H1 (cell line): ENCODE data around the gene SLC27A5. TPM values are rescaled to one million over a fixed set of nuclear protein-coding genes. Genes with fewer than 3 reads are reported as not detected.

Experiments
- CTCF ChIA-PET: fragments of 300-600 bp; sonication (Branson Sonifier 250); formaldehyde crosslinking; loops from one replicate; lab custom pipeline; 2021; ENCODE audit not compliant: partially characterized antibody; lab: Charles Lee
- POLR2A ChIA-PET: fragments of 300-600 bp; sonication (Branson Sonifier 250); formaldehyde crosslinking; loops from one replicate; lab custom pipeline; 2021; ENCODE audit warnings: inconsistent platforms; ENCODE audit not compliant: partially characterized antibody; lab: Charles Lee
- DNase-seq, 2 experiments: peaks; one replicate each; pipeline versions ENCODE4 v3.0.0 to v3.0.0-alpha.2; 2010 to 2022; ENCODE audit warnings: low spot score in 2 of 2, low read depth in 1 of 2, mixed read lengths in 1 of 2
- FAIRE-seq: peaks from 2 replicates; lab custom pipeline; 2011; peaks lifted over from hg19 to GRCh38; lab: Jason Lieb, UNC
- H2AFZ ChIP-seq: 2 replicates; pipeline ENCODE4 v1.8.1; 2012; ENCODE audit warnings: low read length, inconsistent platforms
- H2AK5ac ChIP-seq: 2 replicates; pipeline ENCODE4 v1.6.1; 2013; ENCODE audit warnings: low read depth, low read length
- H2BK120ac ChIP-seq: replicated peaks from 2 replicates; pipeline ENCODE3; 2013; ENCODE audit warnings: low read depth, low read length, inconsistent platforms
- H2BK12ac ChIP-seq: 2 replicates; pipeline ENCODE4 v1.6.1; 2013; ENCODE audit warnings: low read depth, low read length
- H2BK15ac ChIP-seq: 2 replicates; pipeline ENCODE4 v1.6.1; 2013; ENCODE audit warnings: low read length
- H2BK20ac ChIP-seq: 2 replicates; pipeline ENCODE4 v1.6.1; 2013; ENCODE audit warnings: low read length
- H2BK5ac ChIP-seq: 2 replicates; pipeline ENCODE4 v1.6.1; 2013; ENCODE audit warnings: low read depth, low read length
- H3K14ac ChIP-seq: 2 replicates; pipeline ENCODE4 v1.6.1; 2013; ENCODE audit warnings: inconsistent platforms; ENCODE audit not compliant: insufficient read length
- H3K18ac ChIP-seq: 2 replicates; pipeline ENCODE4 v1.6.1; 2013; ENCODE audit warnings: low read length; ENCODE audit errors: extremely low read depth
- H3K23ac ChIP-seq: 2 replicates; pipeline ENCODE4 v1.6.1; 2013; ENCODE audit warnings: inconsistent platforms; ENCODE audit not compliant: insufficient read length
- H3K23me2 ChIP-seq: 2 replicates; pipeline ENCODE4 v1.6.1; 2013; ENCODE audit warnings: low read depth, low read length
- H3K27ac ChIP-seq: 2 replicates; pipeline ENCODE4 v1.6.1; 2011; ENCODE audit warnings: low read depth, low read length, inconsistent platforms
- H3K27me3 ChIP-seq, 4 experiments: replicated peaks in 1 of 4; 1 replicate in 1 of 4; 2 replicates in 3 of 4; pipeline versions ENCODE4 v1.6.1 to v1.8.1; 2011 to 2013; ENCODE audit warnings: low read length in 3 of 4, mild to moderate bottlenecking in 3 of 4, inconsistent platforms in 2 of 4, mixed read lengths in 2 of 4, moderate library complexity in 1 of 4; ENCODE audit not compliant: control insufficient read depth in 3 of 4, insufficient read depth in 3 of 4; ENCODE audit errors: extremely low read depth in 1 of 4
- H3K36me3 ChIP-seq, 4 experiments: 2 replicates each; pipeline versions ENCODE4 v1.6.1 to v1.8.1; 2011 to 2013; ENCODE audit warnings: mild to moderate bottlenecking in 4 of 4, low read length in 3 of 4, moderate library complexity in 2 of 4, control low read depth in 1 of 4, inconsistent platforms in 1 of 4; ENCODE audit not compliant: insufficient read depth in 4 of 4, control insufficient read depth in 2 of 4
- H3K4ac ChIP-seq: replicated peaks from 2 replicates; pipeline ENCODE3; 2013; ENCODE audit warnings: low read length, low read depth, mixed read lengths, inconsistent platforms; ENCODE audit not compliant: insufficient read length
- H3K4me1 ChIP-seq, 4 experiments: replicated peaks in 1 of 4; 1 replicate in 1 of 4; 2 replicates in 3 of 4; pipeline versions ENCODE4 v1.6.1 to v1.8.1; 2011 to 2013; ENCODE audit warnings: low read length in 3 of 4, inconsistent platforms in 2 of 4, mixed read lengths in 1 of 4; ENCODE audit not compliant: insufficient read depth in 4 of 4, control insufficient read depth in 3 of 4
- H3K4me2 ChIP-seq, 2 experiments: 2 replicates each; pipeline versions ENCODE4 v1.6.1 to v1.8.1; 2011 to 2013; ENCODE audit warnings: low read depth in 2 of 2, low read length in 2 of 2, control low read depth in 1 of 2, inconsistent platforms in 1 of 2, mild to moderate bottlenecking in 1 of 2; ENCODE audit not compliant: insufficient read depth in 1 of 2
- H3K4me3 ChIP-seq, 4 experiments: fragments of 200-600, 300-600 bp in 1 of 4; sonication (generic), shearing (Covaris generic), sonication (Bioruptor Twin) in 1 of 4; 2 replicates each; pipeline versions ENCODE4 v1.5.1 to v1.8.1; 2011 to 2016; ENCODE audit warnings: low read length in 4 of 4, low read depth in 3 of 4, control low read depth in 2 of 4, inconsistent platforms in 2 of 4, mild to moderate bottlenecking in 2 of 4, mixed read lengths in 1 of 4, moderate library complexity in 1 of 4; ENCODE audit not compliant: insufficient read depth in 2 of 4; ENCODE audit errors: extremely low read depth in 1 of 4
- H3K56ac ChIP-seq: replicated peaks from 2 replicates; pipeline ENCODE3; 2013; ENCODE audit warnings: low read depth, mild to moderate bottlenecking, mixed read lengths, low read length, inconsistent platforms; ENCODE audit not compliant: insufficient read length
- H3K79me1 ChIP-seq: 2 replicates; pipeline ENCODE4 v1.6.1; 2013; ENCODE audit warnings: low read depth, low read length, control low read depth
- H3K79me2 ChIP-seq, 2 experiments: 2 replicates each; pipeline versions ENCODE4 v1.6.1 to v1.8.1; 2012 to 2013; ENCODE audit warnings: low read length in 2 of 2, mild to moderate bottlenecking in 2 of 2, inconsistent platforms in 1 of 2; ENCODE audit not compliant: insufficient read depth in 2 of 2, control insufficient read depth in 1 of 2
- H3K9ac ChIP-seq, 4 experiments: replicated peaks in 1 of 4; 1 replicate in 1 of 4; 2 replicates in 3 of 4; pipeline versions ENCODE4 v1.6.1 to v1.8.1; 2011 to 2013; ENCODE audit warnings: low read depth in 3 of 4, low read length in 3 of 4, control low read depth in 2 of 4, mild to moderate bottlenecking in 2 of 4, moderate library complexity in 2 of 4, inconsistent platforms in 1 of 4; ENCODE audit errors: extremely low read depth in 1 of 4
- H3K9me3 ChIP-seq, 2 experiments: 2 replicates each; pipeline versions ENCODE4 v1.6.1 to v1.8.1; 2012 to 2013; ENCODE audit warnings: mild to moderate bottlenecking in 2 of 2, moderate library complexity in 2 of 2, control low read depth in 1 of 2, inconsistent platforms in 1 of 2, low read depth in 1 of 2, low read length in 1 of 2, mixed read lengths in 1 of 2; ENCODE audit not compliant: insufficient read depth in 2 of 2
- H4K20me1 ChIP-seq, 2 experiments: replicated peaks in 1 of 2; 2 replicates each; pipeline versions ENCODE3 to v1.8.1; 2011 to 2013; ENCODE audit warnings: inconsistent platforms in 2 of 2, low read length in 2 of 2, mild to moderate bottlenecking in 1 of 2; ENCODE audit not compliant: insufficient read depth in 2 of 2, control insufficient read depth in 1 of 2
- H4K5ac ChIP-seq: 2 replicates; pipeline ENCODE4 v1.6.1; 2013; ENCODE audit warnings: low read length, low read depth, mixed read lengths, inconsistent platforms; ENCODE audit not compliant: insufficient read length
- H4K8ac ChIP-seq: 2 replicates; pipeline ENCODE4 v1.8.0; 2013; ENCODE audit warnings: mild to moderate bottlenecking, moderate library complexity, low read length, inconsistent platforms; ENCODE audit not compliant: insufficient read depth; ENCODE audit errors: extremely low read depth
- H4K91ac ChIP-seq: replicated peaks from 2 replicates; pipeline ENCODE3; 2013; ENCODE audit warnings: low read length, mixed read lengths, inconsistent platforms; ENCODE audit not compliant: insufficient read length
- CREB1 ChIP-seq: IDR thresholded peaks from 2 replicates; pipeline ENCODE4 v1.6.1; 2012; ENCODE audit warnings: inconsistent platforms
- EGR1 ChIP-seq: IDR thresholded peaks from 2 replicates; pipeline ENCODE4 v1.6.1; 2011; ENCODE audit warnings: low read depth, low read length, borderline replicate concordance
- POLR2A ChIP-seq, 2 experiments: IDR thresholded peaks; 1 replicate in 1 of 2; 2 replicates in 1 of 2; pipeline ENCODE4 v1.6.1; 2011; ENCODE audit warnings: low read depth in 2 of 2, low read length in 2 of 2, mild to moderate bottlenecking in 2 of 2; ENCODE audit errors: control extremely low read depth in 1 of 2
- SAP30 ChIP-seq: fragments of 300-600 bp; sonication (generic); IDR thresholded peaks from 2 replicates; pipeline ENCODE4 v1.7.1; 2012; ENCODE audit warnings: low read length, moderate library complexity, mild to moderate bottlenecking, inconsistent platforms; ENCODE audit not compliant: insufficient read depth, insufficient replicate concordance
- SP4 ChIP-seq: IDR thresholded peaks from 2 replicates; pipeline ENCODE4 v1.6.1; 2012; ENCODE audit warnings: low read length, inconsistent platforms
- WGBS, 2 experiments: shearing (Covaris generic) in 1 of 2; methylation state at CpG; one replicate each; pipeline versions ENCODE4 v1.1.6 to v1.1.7; 2013 to 2015; ENCODE audit warnings: low lambda C conversion rate in 2 of 2, mixed read lengths in 2 of 2, inconsistent platforms in 1 of 2, low coverage in 1 of 2, missing lambda C conversion rate in 1 of 2; ENCODE audit not compliant: insufficient replicate concordance in 2 of 2, insufficient coverage in 1 of 2, insufficient read length in 1 of 2; ENCODE audit errors: extremely low coverage in 1 of 2, missing lambda C conversion rate in 1 of 2; 5-methylcytosine and 5-hydroxymethylcytosine counted together
- polyA plus RNA-seq, 7 experiments: library from polyadenylated mRNA; depleted of rRNA in 3 of 7; stranded (reverse) in 5 of 7; unstranded in 2 of 7; fragments of >200 nt in 5 of 7; fragments of 200-250 nt in 2 of 7; gene quantifications; 1 replicate in 5 of 7; 2 replicates in 1 of 7; 4 replicates in 1 of 7; pipeline versions ENCODE4 v1.2.1 to v1.2.3, GENCODE V29; 2011 to 2013; ENCODE audit warnings: missing spikeins in 2 of 7, mixed read lengths in 2 of 7
- total RNA-seq: library from RNA; stranded (reverse); fragmentation: NEBNext Ultra II Directional; extraction: Animal tissue kit (Norgen Biotek cat#: 25700); gene quantifications from 2 replicates; pipeline ENCODE4 v1.2.1, GENCODE V29; 2021
- TF ChIP-seq, protein P1 (sequence below): IDR thresholded peaks from 2 replicates; pipeline ENCODE4 v1.6.1; 2011; ENCODE audit warnings: low read length, improper control_type of control experiment

The SLC27A5 gene
- total and polyA plus RNA-seq, 2 of the 8 experiments (the other 6 are each of a cell fraction or from before 2014, with no cell fraction given) = 25.1 to 80.5 TPM

DNA sequence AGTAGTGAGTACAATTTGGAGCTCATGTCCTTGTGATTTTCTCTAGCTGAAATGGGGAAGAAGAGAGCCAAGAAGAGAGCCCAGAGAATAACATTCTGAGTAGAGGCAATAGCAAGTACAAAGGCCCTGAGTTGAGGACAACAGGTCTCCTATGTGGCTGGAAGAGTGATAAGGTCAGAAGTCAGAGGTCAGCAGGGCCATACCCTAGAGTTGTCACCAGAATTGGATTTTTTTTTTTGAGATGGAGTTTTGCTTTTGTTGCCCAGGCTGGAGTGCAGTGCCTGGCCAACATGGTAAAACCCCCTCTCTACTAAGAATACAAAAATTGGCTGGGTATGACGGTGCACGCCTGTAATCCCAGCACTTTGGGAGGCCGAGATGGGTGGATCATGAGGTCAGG lies 24.1 kb upstream of the SLC27A5 start:
- FAIRE-seq = no peak
- Histone ChIP-seq H3K27me3 (peaks cover 0 to 15% (median 4%) of the 10 kb centered on the region in 4 experiments; a peak in 3 of 7 replicates), H3K4me3 (no peak overlapping the region), H4K5ac (no peak overlapping the region), H2AK5ac (no peak overlapping the region), H3K4ac (no peak overlapping the region), H3K27ac (no peak overlapping the region), H2AFZ (no peak overlapping the region), H3K4me2 (no peak overlapping the region), H3K14ac (no peak overlapping the region), H2BK12ac (no peak overlapping the region), H2BK120ac (no peak overlapping the region), H3K79me1 (no peaks in the 10 kb centered on the region), H4K20me1 (no peaks in the 10 kb centered on the region), H3K9me3 (no peaks in the 10 kb centered on the region), H2BK20ac (no peak overlapping the region), H3K9ac (no peak overlapping the region), H2BK15ac (no peak overlapping the region), H3K36me3 (no peaks in the 10 kb centered on the region), H3K23ac (no peak overlapping the region), H4K8ac (no peak overlapping the region), H3K23me2 (peaks cover 3% of the 10 kb centered on the region; the same call in 1 of the 2 replicates), H3K18ac (no peak overlapping the region), H2BK5ac (no peak overlapping the region), H4K91ac (no peak overlapping the region), H3K4me1 (peaks cover 0 to 5% (median 4%) of the 10 kb centered on the region in 4 experiments; a peak in 5 of 7 replicates), H3K79me2 (no peaks in the 10 kb centered on the region), H3K56ac (no peak overlapping the region)
- ChIA-PET CTCF (interaction anchor here (0.7 to 1.4 kb wide), 2 partner anchors 15 to 45 kb away, joined by 4 to 7 read pairs; partner anchors contain the start of gene ZBTB45), POLR2A (interaction anchor here (1.0 to 2.4 kb wide), 3 partner anchors 12 to 16 kb away, joined by 3 to 11 read pairs (median 5); partner anchors contain the start of gene ZBTB45)
- WGBS, 2 experiments = 95% methylated on average over 3 of the region's 3 CpGs; no CpG with 5 or more reads in 1 of the 2 experiments
- no peak for TF ChIP-seq POLR2A (IDR thresholded peaks at IDR 0.05; ENCODE audit: control extremely low read depth in 1 of 2, low read depth in 2 of 2, low read length in 2 of 2)
- no peak for TF ChIP-seq EGR1
- TF ChIP-seq CREB1 = no peak
- no peak for TF ChIP-seq SP4
- no peak for TF ChIP-seq SAP30
- TF ChIP-seq, protein P1, sequence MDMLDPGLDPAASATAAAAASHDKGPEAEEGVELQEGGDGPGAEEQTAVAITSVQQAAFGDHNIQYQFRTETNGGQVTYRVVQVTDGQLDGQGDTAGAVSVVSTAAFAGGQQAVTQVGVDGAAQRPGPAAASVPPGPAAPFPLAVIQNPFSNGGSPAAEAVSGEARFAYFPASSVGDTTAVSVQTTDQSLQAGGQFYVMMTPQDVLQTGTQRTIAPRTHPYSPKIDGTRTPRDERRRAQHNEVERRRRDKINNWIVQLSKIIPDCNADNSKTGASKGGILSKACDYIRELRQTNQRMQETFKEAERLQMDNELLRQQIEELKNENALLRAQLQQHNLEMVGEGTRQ = no peak
- no peak for DNase-seq
